ENCODE data around the gene RALGPS1. TPM values are rescaled to one million over a fixed set of nuclear protein-coding genes. Genes with fewer than 3 reads are reported as not detected.

The RALGPS1 gene
- polyA plus RNA-seq, 3 donors, result 0.60 to 4.6 (median 1.3) TPM

- H3K27me3 Mint-ChIP-seq (ENCODE audit: low read depth in 3 of 3), result peaks cover 40 to 78% (median 67%) of the 10 kb centered on the region in 3 donors
- peaks cover 5 to 15% of the 10 kb centered on the region in 2 donors for H3K36me3 Mint-ChIP-seq
- Histone ChIP-seq H3K4me1 (ENCODE audit: control insufficient read depth in 1 of 2, insufficient read depth in 2 of 2, low read length in 2 of 2) (no peaks in the 10 kb centered on the region), H3K27me3 (ENCODE audit: control insufficient read depth in 2 of 2, insufficient read depth in 2 of 2, low read length in 2 of 2) (peaks cover 46 to 72% of the 10 kb centered on the region in 2 donors), H3K27ac (ENCODE audit: low read depth in 1 of 2, low read length in 2 of 2) (no peak overlapping the region), H3K4me3 (replicated peaks in 1 of 3; ENCODE audit: low read depth in 2 of 3, low read length in 3 of 3) (no peak overlapping the region), H3K36me3 (replicated peaks in 1 of 2; ENCODE audit: control insufficient read depth in 1 of 2, insufficient read depth in 2 of 2, low read length in 2 of 2) (no peaks in the 10 kb centered on the region), H3K4me2 (replicated peaks; ENCODE audit: extremely low read depth, low read length, poor library complexity, severe bottlenecking) (no peak overlapping the region), H3K79me2 (ENCODE audit: insufficient read depth, low read length) (no peaks in the 10 kb centered on the region), H2AFZ (ENCODE audit: insufficient read depth, low read depth, low read length, poor library complexity, severe bottlenecking) (no peak overlapping the region), H3K9me3 (replicated peaks in 1 of 2; ENCODE audit: control insufficient read depth in 1 of 2, insufficient read depth in 1 of 2, low read length in 2 of 2) (no peaks in the 10 kb centered on the region), H3K9ac (ENCODE audit: insufficient read depth, low read length, poor library complexity, severe bottlenecking) (no peak overlapping the region), H4K20me1 (ENCODE audit: insufficient read depth, low read length) (no peaks in the 10 kb centered on the region)
- no peaks in the 10 kb centered on the region for H3K9me3 Mint-ChIP-seq
- H3K4me3 Mint-ChIP-seq, result peak overlapping the region in 1 of 2 donors; percentile 48
- DNase-seq, result no peak
- no peaks in the 10 kb centered on the region for H3K4me1 Mint-ChIP-seq
- H3K27ac Mint-ChIP-seq, result no peak overlapping the region
- intact Hi-C loops (cut with micrococcal nuclease), result no loop called here
- WGBS (ENCODE audit: insufficient coverage), result 100% methylated on average over 6 of the region's 10 CpGs
- TF ChIP-seq CTCF (IDR thresholded peaks at IDR 0.05), result no peak
Measured at GRCh38 chr9:126973651-126974529, 59.3 kb downstream of the RALGPS1 start.

- 100% methylated on average over 1 of the region's 6 CpGs for WGBS (ENCODE audit: insufficient coverage)
- H3K27me3 Mint-ChIP-seq (ENCODE audit: low read depth in 3 of 3), result peaks cover 47 to 85% (median 74%) of the 10 kb centered on the region in 3 donors
Measured at GRCh38 chr9:126974594-126974993, 60.0 kb downstream of the RALGPS1 start.

More at GRCh38 chr9:126974594-126974993, 60.0 kb downstream of the RALGPS1 start:
- H3K4me2 ChIP-seq (replicated peaks; ENCODE audit: extremely low read depth, low read length, poor library complexity, severe bottlenecking), result no peak overlapping the region
- H3K27me3 ChIP-seq (ENCODE audit: control insufficient read depth in 2 of 2, insufficient read depth in 2 of 2, low read length in 2 of 2), result peaks cover 52 to 73% of the 10 kb centered on the region in 2 donors
- TF ChIP-seq CTCF (IDR thresholded peaks at IDR 0.05), result no peak
- H3K4me1 ChIP-seq (ENCODE audit: control insufficient read depth in 1 of 2, insufficient read depth in 2 of 2, low read length in 2 of 2), result no peaks in the 10 kb centered on the region
- no peak overlapping the region for H3K27ac ChIP-seq (ENCODE audit: low read depth in 1 of 2, low read length in 2 of 2)
- intact Hi-C loops (cut with micrococcal nuclease), result no loop called here
- H3K27ac Mint-ChIP-seq, result no peak overlapping the region
- H3K9me3 ChIP-seq (replicated peaks in 1 of 2; ENCODE audit: control insufficient read depth in 1 of 2, insufficient read depth in 1 of 2, low read length in 2 of 2), result no peaks in the 10 kb centered on the region
- no peaks in the 10 kb centered on the region for H3K36me3 ChIP-seq (replicated peaks in 1 of 2; ENCODE audit: control insufficient read depth in 1 of 2, insufficient read depth in 2 of 2, low read length in 2 of 2)
- H3K9me3 Mint-ChIP-seq, result no peaks in the 10 kb centered on the region
- H3K9ac ChIP-seq (ENCODE audit: insufficient read depth, low read length, poor library complexity, severe bottlenecking), result no peak overlapping the region
- H3K36me3 Mint-ChIP-seq, result peaks cover 5 to 15% of the 10 kb centered on the region in 2 donors
- no peaks in the 10 kb centered on the region for H3K79me2 ChIP-seq (ENCODE audit: insufficient read depth, low read length)
- no peaks in the 10 kb centered on the region for H3K4me1 Mint-ChIP-seq
- H4K20me1 ChIP-seq (ENCODE audit: insufficient read depth, low read length), result no peaks in the 10 kb centered on the region
- no peak overlapping the region for H3K4me3 Mint-ChIP-seq
- DNase-seq, result no peak
- H2AFZ ChIP-seq (ENCODE audit: insufficient read depth, low read depth, low read length, poor library complexity, severe bottlenecking), result no peak overlapping the region
- no peak overlapping the region for H3K4me3 ChIP-seq (replicated peaks in 1 of 3; ENCODE audit: low read depth in 2 of 3, low read length in 3 of 3)

All from CD14-positive monocyte (primary cell).